ENCODE measurements around the gene LRRC71.

GRCh38 chr1:156944268-156944667 lies 23.8 kb downstream of the LRRC71 start:
- TF ChIP-seq ESRRA (CRISPR knock-in tag; IDR thresholded peaks at IDR 0.05; ENCODE audit: borderline replicate concordance) (no peak), ATF2 (CRISPR knock-in tag; IDR thresholded peaks at IDR 0.05; ENCODE audit: borderline replicate concordance, low read depth) (no peak), CTCF (IDR thresholded peaks at IDR 0.05) (no peak), CREM (CRISPR knock-in tag; IDR thresholded peaks at IDR 0.05) (no peak), SMAD3 (CRISPR knock-in tag; IDR thresholded peaks at IDR 0.05; ENCODE audit: borderline replicate concordance) (no peak), NR2C2 (CRISPR knock-in tag; IDR thresholded peaks at IDR 0.05) (no peak), NFYB (CRISPR knock-in tag; conservative IDR thresholded peaks at IDR 0.05; ENCODE audit: low read depth) (no peak), CREB1 (CRISPR knock-in tag; IDR thresholded peaks at IDR 0.05) (no peak), ZSCAN18 (CRISPR knock-in tag; IDR thresholded peaks at IDR 0.05) (no peak), E2F5 (CRISPR knock-in tag; IDR thresholded peaks at IDR 0.05) (no peak), JUN (CRISPR knock-in tag; IDR thresholded peaks at IDR 0.05) (no peak), MYBL2 (CRISPR knock-in tag; IDR thresholded peaks at IDR 0.05) (no peak)
